Liver (tissue), 9 donors: ENCODE results near the gene CHST14. TPM values are rescaled to one million over a fixed set of nuclear protein-coding genes. Genes with fewer than 3 reads are reported as not detected.
A peak's percentile ranks its signal among the peaks of the same experiment; 100 is the strongest.

Experiments used
- DNase-seq: peaks from one replicate; pipeline ENCODE4 v3.0.0-alpha.2; 2017; ENCODE audit warnings: low spot score
- H3K27ac ChIP-seq, 2 donors: one replicate each; pipeline ENCODE4 v1.7.0; 2013; ENCODE audit warnings: inconsistent platforms in 2 of 2, low read length in 2 of 2, control low read depth in 1 of 2, low read depth in 1 of 2, mild to moderate bottlenecking in 1 of 2
- H3K27me3 ChIP-seq, 4 donors: one replicate each; pipeline versions ENCODE4 v1.6.1 to v1.7.0; 2013; ENCODE audit warnings: low read length in 3 of 4, inconsistent platforms in 1 of 4, mild to moderate bottlenecking in 1 of 4, moderate library complexity in 1 of 4; ENCODE audit not compliant: control insufficient read depth in 4 of 4, insufficient read depth in 4 of 4
- H3K36me3 ChIP-seq, 4 donors: one replicate each; pipeline versions ENCODE4 v1.6.1 to v1.7.0; 2013; ENCODE audit warnings: low read length in 3 of 4, mild to moderate bottlenecking in 3 of 4, low read depth in 1 of 4, moderate library complexity in 1 of 4; ENCODE audit not compliant: control insufficient read depth in 4 of 4, insufficient read depth in 3 of 4
- H3K4me1 ChIP-seq, 4 donors: one replicate each; pipeline versions ENCODE4 v1.6.1 to v1.7.0; 2013; ENCODE audit warnings: low read length in 3 of 4, mild to moderate bottlenecking in 3 of 4, moderate library complexity in 1 of 4; ENCODE audit not compliant: control insufficient read depth in 4 of 4, insufficient read depth in 4 of 4
- H3K4me3 ChIP-seq, 3 donors: one replicate each; pipeline versions ENCODE4 v1.6.1 to v1.7.0; 2013; ENCODE audit warnings: low read length in 3 of 3, control low read depth in 1 of 3, low read depth in 1 of 3, mild to moderate bottlenecking in 1 of 3
- H3K9ac ChIP-seq, 2 donors: one replicate each; pipeline ENCODE4 v1.7.0; 2013; ENCODE audit warnings: low read length in 2 of 2, mild to moderate bottlenecking in 2 of 2, moderate library complexity in 2 of 2, control low read depth in 1 of 2, low read depth in 1 of 2
- H3K9me3 ChIP-seq, 4 donors: one replicate each; pipeline versions ENCODE4 v1.6.1 to v1.7.0; 2013; ENCODE audit warnings: low read length in 3 of 4; ENCODE audit not compliant: control insufficient read depth in 4 of 4
- EGR1 ChIP-seq, 2 donors: IDR thresholded peaks; 2 replicates each; pipeline ENCODE4 v1.6.1; 2016 to 2018; ENCODE audit warnings: antibody characterized with exemption in 2 of 2, low read depth in 2 of 2
- FOXA1 ChIP-seq: IDR thresholded peaks from 2 replicates; pipeline ENCODE4 v1.6.1; 2016; ENCODE audit warnings: antibody characterized with exemption
- FOXA2 ChIP-seq: IDR thresholded peaks from 2 replicates; pipeline ENCODE4 v1.6.1; 2016; ENCODE audit warnings: antibody characterized with exemption
- GABPA ChIP-seq, 2 donors: IDR thresholded peaks in 1 of 2; conservative IDR thresholded peaks in 1 of 2; 2 replicates each; pipeline ENCODE4 v1.6.1; 2016; ENCODE audit warnings: antibody characterized with exemption in 2 of 2, mild to moderate bottlenecking in 1 of 2, moderate library complexity in 1 of 2
- HNF4A ChIP-seq, 2 donors: conservative IDR thresholded peaks; 2 replicates each; pipeline ENCODE4 v1.6.1; 2016; ENCODE audit warnings: antibody characterized with exemption in 2 of 2, mild to moderate bottlenecking in 2 of 2
- HNF4G ChIP-seq: IDR thresholded peaks from 2 replicates; pipeline ENCODE4 v1.6.1; 2016; ENCODE audit warnings: antibody characterized with exemption
- JUND ChIP-seq, 2 donors: IDR thresholded peaks; 2 replicates each; pipeline ENCODE4 v1.6.1; 2016; ENCODE audit warnings: antibody characterized with exemption in 2 of 2
- NR2F2 ChIP-seq: IDR thresholded peaks from 2 replicates; pipeline ENCODE4 v1.6.1; 2016; ENCODE audit warnings: antibody characterized with exemption
- RAD21 ChIP-seq, 2 donors: IDR thresholded peaks; 2 replicates each; pipeline ENCODE4 v1.6.1; 2016; ENCODE audit warnings: antibody characterized with exemption in 2 of 2, mild to moderate bottlenecking in 2 of 2
- RXRA ChIP-seq, 2 donors: IDR thresholded peaks; 2 replicates each; pipeline ENCODE4 v1.6.1; 2017 to 2018; ENCODE audit warnings: antibody characterized with exemption in 2 of 2, mild to moderate bottlenecking in 1 of 2
- SP1 ChIP-seq: IDR thresholded peaks from 2 replicates; pipeline ENCODE4 v1.6.1; 2018; ENCODE audit warnings: antibody characterized with exemption, mild to moderate bottlenecking
- TAF1 ChIP-seq: conservative IDR thresholded peaks from 2 replicates; pipeline ENCODE4 v1.6.1; 2016; ENCODE audit warnings: antibody characterized with exemption, mild to moderate bottlenecking
- YY1 ChIP-seq: IDR thresholded peaks from 2 replicates; pipeline ENCODE4 v1.6.1; 2016; ENCODE audit warnings: antibody characterized with exemption, mild to moderate bottlenecking
- WGBS: extraction: QIAGEN DNeasy Blood & Tissue Kit; methylation state at CpG from one replicate; pipeline ENCODE4 v1.1.7; 2013; 5-methylcytosine and 5-hydroxymethylcytosine counted together
- polyA plus RNA-seq, 2 donors: library from polyadenylated mRNA; stranded (reverse) in 1 of 2; unstranded in 1 of 2; fragments of 200-250 nt in 1 of 2; fragments of >200 nt in 1 of 2; fragmentation: Nextera tagmentation in 1 of 2; extraction: Ambion mirVana in 1 of 2; gene quantifications; one replicate each; pipeline versions ENCODE4 v1.2.1 to v1.2.3, GENCODE V29; 2013 to 2015
- total RNA-seq, 2 donors: library from RNA; depleted of rRNA; stranded (reverse); fragments of >200 nt; gene quantifications; one replicate each; pipeline ENCODE4 v1.2.3, GENCODE V29; 2014
- TF ChIP-seq, protein P1 (sequence below): fragments of 150-350 bp; IDR thresholded peaks from 2 replicates; pipeline ENCODE4 v1.5.1; 2017; ENCODE audit warnings: improper control_type of control experiment, low read depth, low read length; ENCODE audit not compliant: missing input control
- TF ChIP-seq, protein P2 (sequence below): IDR thresholded peaks from 2 replicates; pipeline ENCODE4 v1.6.1; 2016; ENCODE audit warnings: antibody characterized with exemption
- TF ChIP-seq, protein P3 (sequence below): IDR thresholded peaks from 2 replicates; pipeline ENCODE4 v1.6.1; 2016; ENCODE audit warnings: antibody characterized with exemption, mild to moderate bottlenecking
- TF ChIP-seq, protein P4 (sequence below): IDR thresholded peaks from 2 replicates; pipeline ENCODE4 v1.6.1; 2016; ENCODE audit warnings: antibody characterized with exemption
- TF ChIP-seq, protein P5 (sequence below): IDR thresholded peaks from 2 replicates; pipeline ENCODE4 v1.6.1; 2016; ENCODE audit warnings: antibody characterized with exemption
- donor health status: healthy.
- donor health status: healthy.
- donor health status: healthy.
- donor health status: healthy.
- donor health status: healthy.

Gene CHST14
- total and polyA plus RNA-seq, 4 donors: 2.3 to 5.3 (median 3.1) TPM

DNA sequence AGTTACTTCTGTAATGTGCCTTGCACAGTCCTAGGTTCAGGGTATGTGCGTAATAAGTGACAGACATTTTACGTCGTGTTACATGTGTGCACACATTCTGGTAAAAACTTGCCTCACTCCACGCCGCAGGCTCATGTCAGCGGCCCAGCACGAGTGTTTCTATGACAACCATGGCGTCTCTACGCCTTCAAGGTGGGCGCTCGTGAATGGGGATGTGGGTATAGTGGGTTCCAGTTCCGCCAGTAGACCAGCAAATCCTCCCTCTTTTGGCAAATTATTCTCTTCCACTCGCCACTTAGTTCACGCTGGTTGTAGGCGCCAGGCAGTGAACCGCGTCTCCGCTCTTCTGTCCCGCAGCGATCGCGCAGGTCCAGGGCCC is 40.3 kb downstream of the CHST14 start:
- H3K27ac ChIP-seq: peak overlapping the region; percentile 69 to 86
- H3K36me3 ChIP-seq: no peaks in the 10 kb centered on the region
- peak overlapping the region; percentile 43 to 68 (median 65) for H3K4me3 ChIP-seq
- H3K4me1 ChIP-seq: peaks cover 2 to 25% (median 10%) of the 10 kb centered on the region in 4 donors
- peak overlapping the region; percentile 44 to 47 for H3K9ac ChIP-seq
- 10% methylated on average over 22 of the region's 22 CpGs for WGBS
- H3K9me3 ChIP-seq: no peaks in the 10 kb centered on the region
- no peaks in the 10 kb centered on the region for H3K27me3 ChIP-seq
- DNase-seq: no peak
- TF ChIP-seq YY1 (peak; percentile 72), HNF4G (no peak)

DNA sequence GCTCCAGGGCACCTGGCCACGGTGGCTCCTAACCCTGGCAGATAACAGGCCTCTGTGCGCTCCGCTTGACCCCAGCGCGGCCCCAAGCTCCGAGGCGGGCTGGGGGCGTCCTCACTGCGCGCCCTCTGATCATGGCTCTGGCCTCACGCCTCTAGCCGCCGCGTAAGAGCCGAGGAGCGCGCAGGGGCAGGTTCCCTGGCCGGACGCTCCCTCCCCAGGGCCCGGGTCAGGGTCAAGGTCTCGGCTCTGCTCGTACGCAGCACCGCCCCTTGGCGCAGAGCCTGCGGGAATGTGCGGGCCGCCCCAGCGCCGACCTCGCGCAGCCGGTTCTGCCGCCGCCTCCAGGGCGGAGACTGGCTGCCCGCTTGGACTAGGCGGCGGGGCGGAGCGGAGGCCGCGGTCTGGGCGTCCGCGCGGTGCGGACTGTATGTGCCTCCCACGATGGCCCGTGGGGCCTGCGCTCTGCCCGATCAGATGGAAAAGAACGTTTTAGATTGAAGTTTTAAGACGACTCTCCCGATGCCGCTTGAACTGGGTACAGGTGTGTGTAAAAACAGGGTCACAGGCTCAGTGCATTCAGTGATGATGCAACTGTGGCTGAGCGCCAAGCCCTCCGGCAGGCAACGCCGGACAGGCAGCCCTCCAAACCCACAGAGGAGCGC is 40.8 kb downstream of the CHST14 start:
- peak; percentile 79 for DNase-seq
- peak overlapping the region; percentile 69 to 86 for H3K27ac ChIP-seq
- H3K9ac ChIP-seq: peak overlapping the region; percentile 44 to 47
- H3K4me3 ChIP-seq: peak overlapping the region; percentile 43 to 68 (median 65)
- under 1% methylated on average over 61 of the region's 61 CpGs for WGBS
- TF ChIP-seq, protein P1, sequence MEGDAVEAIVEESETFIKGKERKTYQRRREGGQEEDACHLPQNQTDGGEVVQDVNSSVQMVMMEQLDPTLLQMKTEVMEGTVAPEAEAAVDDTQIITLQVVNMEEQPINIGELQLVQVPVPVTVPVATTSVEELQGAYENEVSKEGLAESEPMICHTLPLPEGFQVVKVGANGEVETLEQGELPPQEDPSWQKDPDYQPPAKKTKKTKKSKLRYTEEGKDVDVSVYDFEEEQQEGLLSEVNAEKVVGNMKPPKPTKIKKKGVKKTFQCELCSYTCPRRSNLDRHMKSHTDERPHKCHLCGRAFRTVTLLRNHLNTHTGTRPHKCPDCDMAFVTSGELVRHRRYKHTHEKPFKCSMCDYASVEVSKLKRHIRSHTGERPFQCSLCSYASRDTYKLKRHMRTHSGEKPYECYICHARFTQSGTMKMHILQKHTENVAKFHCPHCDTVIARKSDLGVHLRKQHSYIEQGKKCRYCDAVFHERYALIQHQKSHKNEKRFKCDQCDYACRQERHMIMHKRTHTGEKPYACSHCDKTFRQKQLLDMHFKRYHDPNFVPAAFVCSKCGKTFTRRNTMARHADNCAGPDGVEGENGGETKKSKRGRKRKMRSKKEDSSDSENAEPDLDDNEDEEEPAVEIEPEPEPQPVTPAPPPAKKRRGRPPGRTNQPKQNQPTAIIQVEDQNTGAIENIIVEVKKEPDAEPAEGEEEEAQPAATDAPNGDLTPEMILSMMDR: no peak
- TF ChIP-seq FOXA1 (no peak), RAD21 (IDR thresholded peaks at IDR 0.05) (peak in 1 of 2 donors; percentile 4), FOXA2 (no peak), HNF4A (conservative IDR thresholded peaks at IDR 0.05) (peak; percentile 75 to 78), SP1 (peak; percentile 86), EGR1 (IDR thresholded peaks at IDR 0.05; ENCODE audit: low read depth in 2 of 2) (no peak), RXRA (IDR thresholded peaks at IDR 0.05) (peak; percentile 58 to 68), JUND (IDR thresholded peaks at IDR 0.05) (no peak), GABPA (IDR thresholded peaks at IDR 0.05 in 1 of 2, conservative IDR thresholded peaks at IDR 0.05 in 1 of 2) (no peak), YY1 (peak; percentile 67), HNF4G (peak; percentile 38), TAF1 (peak; percentile 62), NR2F2 (peak; percentile 94)
- TF ChIP-seq, protein P2, sequence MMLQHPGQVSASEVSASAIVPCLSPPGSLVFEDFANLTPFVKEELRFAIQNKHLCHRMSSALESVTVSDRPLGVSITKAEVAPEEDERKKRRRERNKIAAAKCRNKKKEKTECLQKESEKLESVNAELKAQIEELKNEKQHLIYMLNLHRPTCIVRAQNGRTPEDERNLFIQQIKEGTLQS: peak; percentile 80
- TF ChIP-seq, protein P3, sequence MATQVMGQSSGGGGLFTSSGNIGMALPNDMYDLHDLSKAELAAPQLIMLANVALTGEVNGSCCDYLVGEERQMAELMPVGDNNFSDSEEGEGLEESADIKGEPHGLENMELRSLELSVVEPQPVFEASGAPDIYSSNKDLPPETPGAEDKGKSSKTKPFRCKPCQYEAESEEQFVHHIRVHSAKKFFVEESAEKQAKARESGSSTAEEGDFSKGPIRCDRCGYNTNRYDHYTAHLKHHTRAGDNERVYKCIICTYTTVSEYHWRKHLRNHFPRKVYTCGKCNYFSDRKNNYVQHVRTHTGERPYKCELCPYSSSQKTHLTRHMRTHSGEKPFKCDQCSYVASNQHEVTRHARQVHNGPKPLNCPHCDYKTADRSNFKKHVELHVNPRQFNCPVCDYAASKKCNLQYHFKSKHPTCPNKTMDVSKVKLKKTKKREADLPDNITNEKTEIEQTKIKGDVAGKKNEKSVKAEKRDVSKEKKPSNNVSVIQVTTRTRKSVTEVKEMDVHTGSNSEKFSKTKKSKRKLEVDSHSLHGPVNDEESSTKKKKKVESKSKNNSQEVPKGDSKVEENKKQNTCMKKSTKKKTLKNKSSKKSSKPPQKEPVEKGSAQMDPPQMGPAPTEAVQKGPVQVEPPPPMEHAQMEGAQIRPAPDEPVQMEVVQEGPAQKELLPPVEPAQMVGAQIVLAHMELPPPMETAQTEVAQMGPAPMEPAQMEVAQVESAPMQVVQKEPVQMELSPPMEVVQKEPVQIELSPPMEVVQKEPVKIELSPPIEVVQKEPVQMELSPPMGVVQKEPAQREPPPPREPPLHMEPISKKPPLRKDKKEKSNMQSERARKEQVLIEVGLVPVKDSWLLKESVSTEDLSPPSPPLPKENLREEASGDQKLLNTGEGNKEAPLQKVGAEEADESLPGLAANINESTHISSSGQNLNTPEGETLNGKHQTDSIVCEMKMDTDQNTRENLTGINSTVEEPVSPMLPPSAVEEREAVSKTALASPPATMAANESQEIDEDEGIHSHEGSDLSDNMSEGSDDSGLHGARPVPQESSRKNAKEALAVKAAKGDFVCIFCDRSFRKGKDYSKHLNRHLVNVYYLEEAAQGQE: peak; percentile 9
- TF ChIP-seq, protein P4, sequence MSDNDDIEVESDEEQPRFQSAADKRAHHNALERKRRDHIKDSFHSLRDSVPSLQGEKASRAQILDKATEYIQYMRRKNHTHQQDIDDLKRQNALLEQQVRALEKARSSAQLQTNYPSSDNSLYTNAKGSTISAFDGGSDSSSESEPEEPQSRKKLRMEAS: no peak
- TF ChIP-seq, protein P5, sequence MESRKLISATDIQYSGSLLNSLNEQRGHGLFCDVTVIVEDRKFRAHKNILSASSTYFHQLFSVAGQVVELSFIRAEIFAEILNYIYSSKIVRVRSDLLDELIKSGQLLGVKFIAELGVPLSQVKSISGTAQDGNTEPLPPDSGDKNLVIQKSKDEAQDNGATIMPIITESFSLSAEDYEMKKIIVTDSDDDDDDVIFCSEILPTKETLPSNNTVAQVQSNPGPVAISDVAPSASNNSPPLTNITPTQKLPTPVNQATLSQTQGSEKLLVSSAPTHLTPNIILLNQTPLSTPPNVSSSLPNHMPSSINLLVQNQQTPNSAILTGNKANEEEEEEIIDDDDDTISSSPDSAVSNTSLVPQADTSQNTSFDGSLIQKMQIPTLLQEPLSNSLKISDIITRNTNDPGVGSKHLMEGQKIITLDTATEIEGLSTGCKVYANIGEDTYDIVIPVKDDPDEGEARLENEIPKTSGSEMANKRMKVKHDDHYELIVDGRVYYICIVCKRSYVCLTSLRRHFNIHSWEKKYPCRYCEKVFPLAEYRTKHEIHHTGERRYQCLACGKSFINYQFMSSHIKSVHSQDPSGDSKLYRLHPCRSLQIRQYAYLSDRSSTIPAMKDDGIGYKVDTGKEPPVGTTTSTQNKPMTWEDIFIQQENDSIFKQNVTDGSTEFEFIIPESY: no peak
- no peaks in the 10 kb centered on the region for H3K36me3 ChIP-seq
- no peaks in the 10 kb centered on the region for H3K27me3 ChIP-seq
- H3K4me1 ChIP-seq: peaks cover 2 to 24% (median 10%) of the 10 kb centered on the region in 4 donors
- H3K9me3 ChIP-seq: no peaks in the 10 kb centered on the region
